ENCODE data around the gene DCAF16. TPM values are rescaled to one million over a fixed set of nuclear protein-coding genes. Genes with fewer than 3 reads are reported as not detected.

DCAF16 gene
- total and polyA plus RNA-seq, 4 donors, result 4.5 to 34.5 (median 21.3) TPM

DNA sequence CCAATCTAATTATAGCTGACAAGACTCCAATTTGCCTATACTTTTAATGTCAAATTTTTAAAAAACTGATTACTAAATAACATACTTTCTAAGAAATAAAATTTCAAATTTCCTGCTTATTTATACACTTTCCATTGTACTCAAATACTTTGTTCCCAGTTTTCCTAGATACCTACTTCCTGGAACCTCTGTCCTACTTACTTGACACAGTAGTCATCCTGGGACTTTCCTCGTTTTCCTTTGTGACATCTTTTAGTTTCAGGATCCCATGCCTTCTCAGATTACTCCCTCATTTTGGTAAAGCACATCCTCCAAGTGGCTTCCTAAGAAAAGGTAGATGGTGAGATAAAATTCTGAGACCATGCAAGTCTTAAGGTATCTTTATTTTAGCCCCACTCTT lies 15.8 kb downstream of the DCAF16 start:
- H3K36me3 ChIP-seq (ENCODE audit: control insufficient read depth in 1 of 2, insufficient read depth in 2 of 2, low read length in 1 of 2), result no peaks in the 10 kb centered on the region
- H3K27ac ChIP-seq (ENCODE audit: low read depth in 1 of 2, low read length in 2 of 2), result no peak overlapping the region
- H3K4me3 ChIP-seq (ENCODE audit: low read length in 2 of 2), result no peak overlapping the region
- H3K4me1 ChIP-seq (ENCODE audit: control insufficient read depth in 1 of 2, insufficient read depth in 2 of 2, low read length in 2 of 2), result no peaks in the 10 kb centered on the region
- no peaks in the 10 kb centered on the region for H3K9me3 ChIP-seq (ENCODE audit: control insufficient read depth, low read length)
- WGBS, 2 donors, result 72 to 76% methylated on average over 1 of the region's 1 CpG
- no peaks in the 10 kb centered on the region for H3K27me3 ChIP-seq (ENCODE audit: control insufficient read depth in 1 of 2, insufficient read depth in 2 of 2, low read length in 1 of 2)
- intact Hi-C loops (cut with DNase I), result no loop called here
- no peak for DNase-seq
- no peak for ATAC-seq (ENCODE audit: low FRiP score)

DNA sequence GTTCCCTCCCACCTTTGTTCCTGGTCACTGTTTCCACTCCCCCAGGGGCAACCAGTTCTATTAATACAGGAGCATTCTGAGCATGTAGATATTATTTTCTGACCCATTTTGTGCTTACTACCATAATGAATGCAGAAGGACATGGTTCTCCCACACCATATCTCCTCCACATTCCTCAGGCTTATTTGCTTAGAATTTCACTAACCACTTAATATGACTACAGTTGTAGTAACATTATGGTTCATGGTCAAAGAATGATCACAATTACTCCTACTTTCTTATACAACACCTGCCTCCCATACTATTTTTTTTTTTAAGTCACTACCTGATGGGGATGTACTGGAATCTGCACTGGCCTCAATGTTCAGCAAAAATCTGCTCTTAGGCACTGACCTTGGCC lies 21.6 kb downstream of the DCAF16 start:
- Histone ChIP-seq H3K27ac (ENCODE audit: low read depth in 1 of 2, low read length in 2 of 2) (no peak overlapping the region), H3K36me3 (ENCODE audit: control insufficient read depth in 1 of 2, insufficient read depth in 2 of 2, low read length in 1 of 2) (no peaks in the 10 kb centered on the region), H3K27me3 (ENCODE audit: control insufficient read depth in 1 of 2, insufficient read depth in 2 of 2, low read length in 1 of 2) (no peaks in the 10 kb centered on the region), H3K4me3 (ENCODE audit: low read length in 2 of 2) (no peak overlapping the region), H3K4me1 (ENCODE audit: control insufficient read depth in 1 of 2, insufficient read depth in 2 of 2, low read length in 2 of 2) (no peaks in the 10 kb centered on the region), H3K9me3 (ENCODE audit: control insufficient read depth, low read length) (no peaks in the 10 kb centered on the region)
- intact Hi-C loops (cut with DNase I), result no loop called here
- DNase-seq (no peak), ATAC-seq (ENCODE audit: low FRiP score) (no peak)

DNA sequence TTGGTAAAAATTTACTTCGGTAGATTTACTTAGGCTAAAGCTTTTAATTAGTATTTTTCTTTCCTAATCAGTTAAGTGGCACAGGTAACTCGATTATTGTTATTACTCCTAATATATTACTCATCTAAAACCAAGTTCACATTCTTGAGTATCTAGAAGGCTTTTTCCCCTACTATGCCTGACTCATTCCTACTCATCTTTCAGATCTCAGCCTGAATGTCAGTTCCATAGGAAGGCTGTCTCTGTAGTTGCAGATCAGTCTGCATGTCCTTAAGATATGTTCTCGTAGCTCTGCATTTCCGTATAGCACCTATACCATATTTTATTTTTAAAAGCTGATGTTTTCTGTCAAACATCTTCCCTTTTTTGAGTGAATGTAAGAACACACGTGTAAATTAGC lies 23.2 kb downstream of the DCAF16 start:
- WGBS, 2 donors, result 81 to 90% methylated on average over 5 of the region's 5 CpGs
- Histone ChIP-seq H3K4me1 (ENCODE audit: control insufficient read depth in 1 of 2, insufficient read depth in 2 of 2, low read length in 2 of 2) (no peaks in the 10 kb centered on the region), H3K27ac (ENCODE audit: low read depth in 1 of 2, low read length in 2 of 2) (no peak overlapping the region), H3K4me3 (ENCODE audit: low read length in 2 of 2) (no peak overlapping the region), H3K36me3 (ENCODE audit: control insufficient read depth in 1 of 2, insufficient read depth in 2 of 2, low read length in 1 of 2) (no peaks in the 10 kb centered on the region), H3K27me3 (ENCODE audit: control insufficient read depth in 1 of 2, insufficient read depth in 2 of 2, low read length in 1 of 2) (no peaks in the 10 kb centered on the region), H3K9me3 (ENCODE audit: control insufficient read depth, low read length) (no peaks in the 10 kb centered on the region)
- intact Hi-C loops (cut with DNase I), result no loop called here
- ATAC-seq (ENCODE audit: low FRiP score) (no peak), DNase-seq (no peak)

DNA sequence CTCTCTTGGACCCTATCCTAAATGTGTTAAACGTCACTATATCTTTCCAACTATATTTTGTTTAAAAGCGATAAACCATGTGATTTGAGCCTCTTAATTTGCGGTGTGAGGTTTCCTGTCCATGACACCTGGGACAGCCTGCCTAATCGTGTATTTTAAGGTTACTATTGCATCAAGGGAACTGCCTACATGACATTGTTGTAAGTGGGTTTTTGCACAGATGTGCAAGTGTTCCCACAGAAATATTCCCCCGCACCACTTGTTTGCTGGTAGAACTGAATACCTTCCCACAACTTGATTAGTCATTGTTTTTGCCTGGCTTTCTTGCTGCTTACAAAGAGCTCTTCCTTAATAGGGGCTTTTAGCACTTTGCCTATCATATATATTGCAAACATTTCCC lies 24.0 kb downstream of the DCAF16 start:
- intact Hi-C loops (cut with DNase I), result no loop called here
- DNase-seq (no peak), ATAC-seq (ENCODE audit: low FRiP score) (no peak)
- Histone ChIP-seq H3K27ac (ENCODE audit: low read depth in 1 of 2, low read length in 2 of 2) (no peak overlapping the region), H3K4me3 (ENCODE audit: low read length in 2 of 2) (no peak overlapping the region), H3K4me1 (ENCODE audit: control insufficient read depth in 1 of 2, insufficient read depth in 2 of 2, low read length in 2 of 2) (no peaks in the 10 kb centered on the region), H3K9me3 (ENCODE audit: control insufficient read depth, low read length) (no peaks in the 10 kb centered on the region), H3K27me3 (ENCODE audit: control insufficient read depth in 1 of 2, insufficient read depth in 2 of 2, low read length in 1 of 2) (no peaks in the 10 kb centered on the region), H3K36me3 (ENCODE audit: control insufficient read depth in 1 of 2, insufficient read depth in 2 of 2, low read length in 1 of 2) (no peaks in the 10 kb centered on the region)
- WGBS, 2 donors, result 68 to 69% methylated on average over 5 of the region's 5 CpGs

DNA sequence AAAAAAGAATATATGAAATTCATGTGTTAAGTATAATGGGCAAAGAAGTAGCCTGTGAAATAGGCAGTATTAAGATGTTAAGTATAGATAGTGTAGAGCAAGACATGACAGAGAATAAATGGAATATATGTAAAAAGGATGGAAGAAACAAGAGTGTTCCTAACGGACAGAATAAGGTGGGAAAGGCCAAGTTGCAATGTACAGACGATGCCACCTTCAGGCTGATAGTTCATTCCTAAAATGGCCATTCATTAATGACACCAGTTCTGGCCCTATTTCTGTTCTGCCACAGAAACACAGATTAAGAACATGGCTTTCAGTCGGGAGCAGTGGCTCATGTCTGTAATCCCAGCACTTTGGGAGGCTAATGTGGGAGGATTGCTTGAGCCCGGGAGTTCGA lies 24.7 kb downstream of the DCAF16 start:
- intact Hi-C loops (cut with DNase I), result no loop called here
- 63 to 72% methylated on average over 5 of the region's 5 CpGs for WGBS, 2 donors
- ATAC-seq (ENCODE audit: low FRiP score), result no peak

DNA sequence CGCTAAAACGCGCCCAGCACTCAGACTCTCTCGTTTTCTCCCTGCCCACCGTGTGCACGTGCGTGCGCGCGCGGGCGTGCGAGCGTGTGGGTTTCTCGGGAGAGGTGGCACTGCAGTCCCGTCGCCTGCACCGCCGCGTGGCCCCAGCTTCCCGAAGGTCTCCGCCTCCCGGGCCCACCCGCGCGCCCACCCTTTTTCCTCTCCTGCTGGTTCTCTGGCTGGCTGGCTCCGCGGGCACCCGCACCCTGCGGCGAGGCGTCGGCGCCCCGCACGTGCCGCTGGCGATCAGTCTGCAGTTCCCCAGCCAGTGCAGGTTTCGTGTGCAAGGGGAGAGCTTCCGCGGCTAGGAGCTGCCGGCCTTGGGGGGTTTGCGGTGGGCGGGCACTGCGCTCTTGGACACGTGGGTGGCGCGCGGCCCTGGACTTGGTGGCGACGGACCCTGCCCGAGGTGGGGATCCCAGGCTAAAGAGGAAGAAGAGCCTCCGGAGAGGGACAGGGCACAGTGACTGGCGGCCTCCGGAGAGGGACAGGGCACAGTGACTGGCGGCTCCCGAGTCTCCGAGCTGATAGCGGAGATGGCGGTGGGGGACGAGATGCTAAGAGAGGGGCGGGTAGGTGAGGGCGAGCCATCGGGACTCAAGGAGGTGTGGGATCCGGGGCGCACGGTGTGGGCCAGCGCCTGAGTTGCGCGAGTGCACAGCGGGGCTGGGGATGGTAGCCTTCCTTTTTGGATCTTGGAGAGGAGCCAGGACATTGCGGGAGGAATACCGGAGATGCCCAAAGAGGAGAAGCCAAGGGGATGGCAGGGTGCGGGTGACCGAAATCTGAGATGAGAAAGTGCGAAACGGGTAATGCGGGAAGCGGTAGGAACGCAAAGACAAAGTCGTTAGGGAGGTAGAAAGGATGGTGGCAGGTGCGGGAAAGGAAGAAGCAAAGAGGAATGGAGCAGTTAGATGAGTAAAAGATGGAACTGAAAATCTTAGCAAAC lies 29.0 kb downstream of the DCAF16 start, which contains the start of gene FAM184B:
Gene FAM184B (minus strand): TSS at position 322 of the 988 bp plus-strand sequence. CDS start 322 bp downstream, outside the sequence.
- H3K27me3 ChIP-seq (ENCODE audit: control insufficient read depth in 1 of 2, insufficient read depth in 2 of 2, low read length in 1 of 2), result peaks cover 0 to 3% of the 10 kb centered on the region in 2 donors
- peak within 1 kb of the TSS in 1 of 2 donors; percentile 45 for H3K4me3 ChIP-seq (ENCODE audit: low read length in 2 of 2)
- ATAC-seq (ENCODE audit: low FRiP score) (peak; percentile 34), DNase-seq (peak in 1 of 2 donors; percentile 45)
- H3K4me1 ChIP-seq (ENCODE audit: control insufficient read depth in 1 of 2, insufficient read depth in 2 of 2, low read length in 2 of 2), result no peaks in the 10 kb centered on the region
- WGBS, 2 donors, result 2 to 3% methylated on average over 73 to 82 of the region's 82 CpGs
- intact Hi-C loops (cut with DNase I), result no loop called here
- H3K36me3 ChIP-seq (ENCODE audit: control insufficient read depth in 1 of 2, insufficient read depth in 2 of 2, low read length in 1 of 2), result no peaks in the 10 kb centered on the region
- H3K9me3 ChIP-seq (ENCODE audit: control insufficient read depth, low read length), result no peaks in the 10 kb centered on the region
- H3K27ac ChIP-seq (ENCODE audit: low read depth in 1 of 2, low read length in 2 of 2), result no peak within 1 kb of the TSS

More for the DNA sequence above, 24.7 kb downstream of the DCAF16 start:
- Histone ChIP-seq H3K9me3 (ENCODE audit: control insufficient read depth, low read length) (no peaks in the 10 kb centered on the region), H3K27ac (ENCODE audit: low read depth in 1 of 2, low read length in 2 of 2) (no peak overlapping the region), H3K4me3 (ENCODE audit: low read length in 2 of 2) (no peak overlapping the region), H3K36me3 (ENCODE audit: control insufficient read depth in 1 of 2, insufficient read depth in 2 of 2, low read length in 1 of 2) (no peaks in the 10 kb centered on the region), H3K4me1 (ENCODE audit: control insufficient read depth in 1 of 2, insufficient read depth in 2 of 2, low read length in 2 of 2) (no peaks in the 10 kb centered on the region), H3K27me3 (ENCODE audit: control insufficient read depth in 1 of 2, insufficient read depth in 2 of 2, low read length in 1 of 2) (no peaks in the 10 kb centered on the region)
- DNase-seq, result no peak

DNA sequence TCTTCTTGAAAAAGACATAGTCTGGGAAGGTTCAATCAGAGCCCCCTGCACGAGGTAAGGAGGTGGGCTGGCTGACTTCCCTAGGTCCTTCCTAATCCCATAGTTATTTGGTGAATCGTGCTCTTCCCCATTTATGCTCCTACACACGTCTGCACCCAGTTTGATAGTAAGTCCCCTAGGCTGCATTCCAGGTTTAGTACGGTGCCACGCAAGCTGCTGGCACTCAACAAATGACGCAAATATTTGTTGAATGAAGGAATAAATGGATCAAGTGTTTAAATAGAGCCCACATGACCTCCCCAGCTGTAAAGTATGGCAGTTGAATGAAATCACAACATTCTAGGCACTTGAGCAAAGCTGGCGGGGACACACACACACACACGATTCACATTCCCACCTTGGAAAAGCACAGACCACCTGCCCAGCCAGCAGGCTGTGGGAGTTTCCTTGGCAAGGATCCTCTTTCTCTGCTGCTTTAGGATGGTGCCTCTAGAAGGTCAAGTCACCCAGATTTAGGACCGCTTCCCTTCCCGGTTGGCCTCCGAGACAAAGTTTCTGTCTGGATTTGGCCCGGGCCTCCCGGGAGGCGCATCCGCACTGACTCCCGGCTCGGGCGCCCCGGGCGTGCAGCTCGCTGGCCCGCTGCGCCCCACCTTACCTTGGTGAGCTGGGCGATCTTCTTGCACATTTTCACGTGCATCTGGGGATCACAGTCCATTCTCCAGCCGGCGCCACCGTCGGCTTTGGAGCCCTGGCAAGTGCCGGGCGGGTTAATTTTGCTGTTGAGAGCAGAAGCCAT lies 29.9 kb downstream of the DCAF16 start:
- Histone ChIP-seq H3K4me3 (ENCODE audit: low read length in 2 of 2) (peak overlapping the region in 1 of 2 donors; percentile 45), H3K4me1 (ENCODE audit: control insufficient read depth in 1 of 2, insufficient read depth in 2 of 2, low read length in 2 of 2) (no peaks in the 10 kb centered on the region), H3K27ac (ENCODE audit: low read depth in 1 of 2, low read length in 2 of 2) (no peak overlapping the region), H3K27me3 (ENCODE audit: control insufficient read depth in 1 of 2, insufficient read depth in 2 of 2, low read length in 1 of 2) (peaks cover 0 to 3% of the 10 kb centered on the region in 2 donors), H3K36me3 (ENCODE audit: control insufficient read depth in 1 of 2, insufficient read depth in 2 of 2, low read length in 1 of 2) (no peaks in the 10 kb centered on the region), H3K9me3 (ENCODE audit: control insufficient read depth, low read length) (no peaks in the 10 kb centered on the region)
- DNase-seq (no peak), ATAC-seq (ENCODE audit: low FRiP score) (no peak)
- intact Hi-C loops (cut with DNase I), result no loop called here
- 2 to 3% methylated on average over 31 of the region's 31 CpGs for WGBS, 2 donors

DNA sequence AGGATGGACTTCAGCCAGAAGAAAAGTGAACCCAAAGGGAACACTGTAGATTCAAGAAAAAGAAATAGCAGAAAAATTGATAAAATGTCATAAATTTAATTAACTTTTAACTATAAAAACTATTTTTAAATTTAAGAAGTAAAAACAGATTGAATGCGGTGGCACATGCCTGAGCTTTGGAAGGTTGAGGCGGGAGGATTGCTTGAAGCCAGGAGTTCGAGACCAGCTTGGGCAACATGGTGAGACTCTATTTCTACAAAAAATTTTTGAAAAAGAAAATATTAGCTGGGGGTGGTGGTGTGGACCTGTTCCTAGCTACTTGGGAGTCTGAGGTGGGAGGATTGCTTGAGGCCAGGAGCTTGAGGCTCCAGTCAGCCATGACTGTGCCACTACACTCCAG lies 32.1 kb downstream of the DCAF16 start:
- no peak overlapping the region for H3K27ac ChIP-seq (ENCODE audit: low read depth in 1 of 2, low read length in 2 of 2)
- no peaks in the 10 kb centered on the region for H3K36me3 ChIP-seq (ENCODE audit: control insufficient read depth in 1 of 2, insufficient read depth in 2 of 2, low read length in 1 of 2)
- H3K4me1 ChIP-seq (ENCODE audit: control insufficient read depth in 1 of 2, insufficient read depth in 2 of 2, low read length in 2 of 2), result no peaks in the 10 kb centered on the region
- intact Hi-C loops (cut with DNase I), result no loop called here
- H3K27me3 ChIP-seq (ENCODE audit: control insufficient read depth in 1 of 2, insufficient read depth in 2 of 2, low read length in 1 of 2), result peaks cover 0 to 3% of the 10 kb centered on the region in 2 donors
- WGBS, 2 donors, result 94 to 98% methylated on average over 3 of the region's 3 CpGs
- no peak overlapping the region for H3K4me3 ChIP-seq (ENCODE audit: low read length in 2 of 2)
- DNase-seq, result no peak
- H3K9me3 ChIP-seq (ENCODE audit: control insufficient read depth, low read length), result no peaks in the 10 kb centered on the region
- ATAC-seq (ENCODE audit: low FRiP score), result no peak

All from aorta (tissue), 5 donors.